22Rv1 (cell line): ENCODE data around the gene NKD1.

Experiments used
- H3K27ac ChIP-seq: fragments of 450-650 bp; 2 replicates; pipeline ENCODE4 v1.5.1; 2017
- CTCF ChIP-seq: fragments of 450-650 bp; IDR thresholded peaks from 2 replicates; pipeline ENCODE4 v1.5.1; 2017; ENCODE audit warnings: mild to moderate bottlenecking
- ZFX ChIP-seq: fragments of 450-650 bp; IDR thresholded peaks from 2 replicates; pipeline ENCODE4 v1.6.1; 2017; ENCODE audit warnings: antibody characterized with exemption, borderline replicate concordance

Gene NKD1

GRCh38 chr16:50560903-50561863, 13.0 kb downstream of the NKD1 start:
- H3K27ac ChIP-seq = no peak overlapping the region
- TF ChIP-seq CTCF = no peak
- no peak for TF ChIP-seq ZFX

GRCh38 chr16:50562657-50563056, 14.5 kb downstream of the NKD1 start:
- TF ChIP-seq CTCF = no peak
- no peak for TF ChIP-seq ZFX
- no peak overlapping the region for H3K27ac ChIP-seq

GRCh38 chr16:50563989-50564388, 15.8 kb downstream of the NKD1 start:
- no peak overlapping the region for H3K27ac ChIP-seq
- TF ChIP-seq ZFX (no peak), CTCF (no peak)

GRCh38 chr16:50565428-50565827, 17.2 kb downstream of the NKD1 start:
- H3K27ac ChIP-seq = no peak overlapping the region
- TF ChIP-seq ZFX (no peak), CTCF (no peak)

- TF ChIP-seq CTCF (no peak), ZFX (no peak)
- no peak overlapping the region for H3K27ac ChIP-seq
Observed at GRCh38 chr16:50566014-50566962, 18.1 kb downstream of the NKD1 start.

- H3K27ac ChIP-seq = no peak overlapping the region
- no peak for TF ChIP-seq CTCF
- no peak for TF ChIP-seq ZFX
Observed at GRCh38 chr16:50567651-50568050, 19.5 kb downstream of the NKD1 start.
